Panc1 (cell line): ENCODE results near the gene MAP3K13. TPM values are rescaled to one million over a fixed set of nuclear protein-coding genes. Genes with fewer than 3 reads are reported as not detected.

Source experiments
- ATAC-seq: fragments of 200-7000 bp; cut with Tn5 transposase; 2 replicates; pipeline ENCODE4 v1.9.1; 2020; ENCODE audit warnings: mild to moderate bottlenecking, moderate library complexity
- BruUV-seq: library from RNA; stranded (reverse); fragments of 400-500 nt; replicated peaks from 2 replicates; lab custom pipeline; 2021; lab: Mats Ljungman, UMichigan
- CTCF ChIA-PET: fragments of 300-600 bp; sonication (Branson Sonifier 250); formaldehyde crosslinking; loops from one replicate; lab custom pipeline; 2022; ENCODE audit warnings: antibody characterized with exemption; lab: Charles Lee
- POLR2A ChIA-PET: fragments of 300-600 bp; sonication (Branson Sonifier 250); formaldehyde crosslinking; loops from one replicate; lab custom pipeline; 2022; ENCODE audit warnings: antibody characterized with exemption; lab: Charles Lee
- DNase-seq: peaks from one replicate; pipeline ENCODE4 v3.0.0-alpha.2; 2010; ENCODE audit warnings: low read depth, low spot score
- H3K27ac ChIP-seq: 2 replicates; pipeline ENCODE4 v1.5.1; 2011; ENCODE audit warnings: mild to moderate bottlenecking, low read length, inconsistent platforms
- H3K27me3 ChIP-seq: fragments of 200-500 bp; sonication (Bioruptor generic); 2 replicates; pipeline ENCODE4 v1.6.0; 2014; ENCODE audit warnings: low read length, inconsistent platforms; ENCODE audit not compliant: control insufficient read depth, insufficient read depth
- H3K36me3 ChIP-seq: fragments of 200-500 bp; sonication (Bioruptor generic); 2 replicates; pipeline ENCODE4 v1.5.1; 2014; ENCODE audit warnings: inconsistent platforms, mild to moderate bottlenecking, low read length, moderate library complexity; ENCODE audit not compliant: control insufficient read depth, insufficient read depth
- H3K4me1 ChIP-seq: 2 replicates; pipeline ENCODE4 v1.5.1; 2011; ENCODE audit warnings: inconsistent platforms, mild to moderate bottlenecking, low read length, moderate library complexity; ENCODE audit not compliant: control insufficient read depth, insufficient read depth
- H3K4me3 ChIP-seq, 2 experiments: 2 replicates each; pipeline ENCODE4 v1.5.1; 2011 to 2012; ENCODE audit warnings: low read depth in 2 of 2, low read length in 2 of 2, mild to moderate bottlenecking in 2 of 2, inconsistent platforms in 1 of 2, moderate library complexity in 1 of 2
- H3K9me3 ChIP-seq: fragments of 200-500 bp; sonication (Bioruptor generic); 2 replicates; pipeline ENCODE4 v1.5.1; 2014; ENCODE audit warnings: low read depth, mild to moderate bottlenecking, inconsistent platforms, low read length, moderate library complexity; ENCODE audit not compliant: control insufficient read depth, insufficient read depth
- CTCF ChIP-seq: fragments of 450-650 bp; IDR thresholded peaks from 2 replicates; pipeline ENCODE4 v1.5.1; 2017; ENCODE audit warnings: mild to moderate bottlenecking
- POLR2AphosphoS5 ChIP-seq: IDR thresholded peaks from 2 replicates; pipeline ENCODE4 v1.6.1; 2012; ENCODE audit warnings: mild to moderate bottlenecking, low read depth, low read length, moderate library complexity
- REST ChIP-seq, 2 experiments: IDR thresholded peaks; 2 replicates each; pipeline ENCODE4 v1.6.1; 2011 to 2012; ENCODE audit warnings: low read depth in 2 of 2, control low read depth in 1 of 2, low read length in 1 of 2, mild to moderate bottlenecking in 1 of 2, moderate library complexity in 1 of 2; ENCODE audit not compliant: insufficient read depth in 1 of 2
- SIN3A ChIP-seq: IDR thresholded peaks from 2 replicates; pipeline ENCODE4 v1.6.1; 2012; ENCODE audit warnings: low read depth, mild to moderate bottlenecking, low read length, moderate library complexity, borderline replicate concordance; ENCODE audit not compliant: insufficient read depth
- TCF7L2 ChIP-seq: IDR thresholded peaks from 2 replicates; pipeline ENCODE4 v1.6.1; 2011; ENCODE audit warnings: mild to moderate bottlenecking, low read depth, low read length, inconsistent platforms
- in situ Hi-C: cut with HindIII; loops from 2 replicates; pipeline ENCODE4 v1.10.0; 2016; ENCODE audit warnings: low sequenced_read_pairs, low pct_unique_long_range_greater_than_20kb
- intact Hi-C: fragments of 100-400 bp; cut with micrococcal nuclease; formaldehyde crosslinking; loops from one replicate; pipeline ENCODE4 v1.10.0; 2022; ENCODE audit not compliant: unreplicated experiment
- total RNA-seq: library from RNA; stranded (reverse); gene quantifications from one replicate; pipeline ENCODE4 v1.2.1, GENCODE V29; 2021; ENCODE audit not compliant: unreplicated experiment

Gene MAP3K13
- total RNA-seq, 1 experiment from 2014 or later, result 26.6 TPM

GRCh38 chr3:185320949-185321348 lies 42.0 kb upstream of the MAP3K13 start:
- DNase-seq (no peak), ATAC-seq (no peak)
- ChIA-PET CTCF (no interaction called here), POLR2A (no interaction called here)
- intact Hi-C loops, result no loop called here
- H3K4me3 ChIP-seq, result no peak overlapping the region
- TF ChIP-seq POLR2AphosphoS5 (no peak), REST (IDR thresholded peaks at IDR 0.05; ENCODE audit: insufficient read depth in 1 of 2, low read depth in 2 of 2, low read length in 1 of 2) (no peak), CTCF (no peak), TCF7L2 (no peak), SIN3A (no peak)
- peaks cover 21% of the 10 kb centered on the region for H3K4me1 ChIP-seq
- H3K27ac ChIP-seq, result no peak overlapping the region
- H3K9me3 ChIP-seq, result no peaks in the 10 kb centered on the region
- in situ Hi-C loops, result no loop called here
- H3K36me3 ChIP-seq, result no peaks in the 10 kb centered on the region
- no TSS peak for BruUV-seq
- H3K27me3 ChIP-seq, result no peaks in the 10 kb centered on the region

- Histone ChIP-seq H3K27ac (peak overlapping the region; percentile 55; the same call in 1 of the 2 replicates), H3K4me3 (no peak overlapping the region), H3K4me1 (peaks cover 14% of the 10 kb centered on the region), H3K27me3 (no peaks in the 10 kb centered on the region), H3K36me3 (no peaks in the 10 kb centered on the region), H3K9me3 (no peaks in the 10 kb centered on the region)
- CTCF ChIA-PET, result no interaction called here
- POLR2A ChIA-PET, result no interaction called here
- DNase-seq, result no peak
- in situ Hi-C loops (no loop called here), intact Hi-C loops (no loop called here)
- no peak for ATAC-seq
- TF ChIP-seq TCF7L2, result no peak
- TF ChIP-seq CTCF, result no peak
- TF ChIP-seq SIN3A, result no peak
- TF ChIP-seq REST (IDR thresholded peaks at IDR 0.05; ENCODE audit: insufficient read depth in 1 of 2, low read depth in 2 of 2, low read length in 1 of 2), result no peak
- TF ChIP-seq POLR2AphosphoS5, result no peak
- no TSS peak for BruUV-seq
Observed at GRCh38 chr3:185322101-185322719, 40.7 kb upstream of the MAP3K13 start.
